Activated T-helper 1 cell treated with anti-CD3 and anti-CD28 coated beads, Interleukin-12 subunit alpha, Interleukin-12 subunit beta, Interleukin-2, Interleukin-4 antibody, amounts not matched to agents 30 ng/mL and 10 ng/mL and 1 ng/mL, durations not matched to agents 14 hours and 24 hours and 36 hours (primary cell): Measurements from ENCODE around the gene SAMD8. TPM values are rescaled to one million over a fixed set of nuclear protein-coding genes. Genes with fewer than 3 reads are reported as not detected.
"Not testable (repeated sequence)": the region's sequence is repeated elsewhere in the genome, so short reads cannot be mapped to it uniquely, and the experiment has no call there.

ENCODE experiments used
- DNase-seq: peaks from one replicate; pipeline ENCODE4 v3.0.0; 2021; ENCODE audit warnings: low spot score
- H3K27ac Mint-ChIP-seq: one replicate; pipeline ENCODE4 v1.8.0; 2021; ENCODE audit warnings: mild to moderate bottlenecking, mixed read lengths
- H3K27me3 Mint-ChIP-seq: one replicate; pipeline ENCODE4 v1.8.0; 2022; ENCODE audit warnings: mild to moderate bottlenecking, moderate library complexity, mixed read lengths; ENCODE audit not compliant: insufficient read depth
- H3K36me3 Mint-ChIP-seq: one replicate; pipeline ENCODE4 v1.8.0; 2021; ENCODE audit warnings: low read depth, mixed read lengths
- H3K4me1 Mint-ChIP-seq: one replicate; pipeline ENCODE4 v1.8.0; 2021; ENCODE audit warnings: low read depth, mixed read lengths
- H3K4me3 Mint-ChIP-seq: one replicate; pipeline ENCODE4 v1.8.0; 2021; ENCODE audit warnings: mild to moderate bottlenecking, moderate library complexity, mixed read lengths
- H3K9me3 Mint-ChIP-seq: one replicate; pipeline ENCODE4 v1.8.0; 2021; ENCODE audit warnings: mixed read lengths
- intact Hi-C: fragments of 100-400 bp; cut with micrococcal nuclease; formaldehyde crosslinking; loops from one replicate; pipeline ENCODE4 v1.15.1; 2024
- total RNA-seq: library from RNA; stranded (reverse); gene quantifications from 2 replicates; pipeline ENCODE4 v1.2.3, GENCODE V29; 2022

SAMD8 gene
- total RNA-seq, 1 donor from 2014 or later = 16.2 TPM

DNA sequence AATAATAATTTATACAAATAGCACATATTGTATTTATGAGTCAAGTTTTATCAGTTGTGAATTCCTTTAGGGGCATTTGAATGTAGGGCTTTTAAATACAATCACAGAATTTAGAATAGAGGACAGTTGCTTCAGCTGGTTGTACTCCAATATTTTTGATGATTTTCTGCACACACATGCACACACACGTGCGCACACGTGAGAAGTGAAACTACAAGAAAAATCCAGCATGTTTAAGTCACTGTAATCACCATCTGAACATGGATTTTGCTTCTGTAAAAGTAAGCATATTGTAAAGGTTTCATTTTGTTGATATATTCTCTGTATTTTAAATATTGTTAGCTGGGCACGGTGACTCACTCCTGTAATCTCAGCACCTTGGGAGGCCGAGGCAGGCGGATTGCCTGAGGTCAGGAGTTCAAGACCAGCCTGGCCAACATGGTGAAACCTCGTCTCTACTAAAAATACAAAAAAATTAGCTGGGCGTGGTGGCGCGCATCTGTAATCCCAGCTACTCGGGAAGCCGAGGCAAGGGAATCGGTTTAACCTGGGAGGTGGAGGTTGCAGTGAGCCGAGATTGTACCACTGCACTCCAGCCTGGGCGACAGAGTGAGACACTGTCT is 8.1 kb downstream of the SAMD8 start:
- H3K36me3 Mint-ChIP-seq, H3K27ac Mint-ChIP-seq, intact Hi-C loops, H3K9me3 Mint-ChIP-seq, DNase-seq, H3K27me3 Mint-ChIP-seq, H3K4me3 Mint-ChIP-seq: not testable (repeated sequence)
- H3K4me1 Mint-ChIP-seq = peaks cover 18% of the 10 kb centered on the region

DNA sequence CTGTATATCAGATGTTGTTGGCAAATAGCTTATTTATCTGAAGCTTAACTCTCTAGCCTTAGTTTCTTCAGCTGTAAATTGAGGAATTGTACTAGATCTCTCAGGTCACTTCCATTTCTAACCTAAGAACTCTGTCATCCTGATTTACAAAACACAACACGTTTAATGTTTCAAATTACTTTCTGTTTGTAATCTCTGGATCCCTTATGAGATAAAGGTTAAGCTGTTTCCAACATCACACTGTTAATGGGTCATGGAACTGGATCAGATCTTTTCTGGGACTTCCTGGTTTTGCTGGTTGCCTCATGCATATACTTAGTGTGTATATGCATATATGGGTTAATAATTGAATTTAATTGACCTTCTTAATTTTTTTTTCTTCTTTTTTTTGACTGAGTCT is 9.9 kb downstream of the SAMD8 start:
- H3K27ac Mint-ChIP-seq = no peak overlapping the region
- H3K9me3 Mint-ChIP-seq = no peaks in the 10 kb centered on the region
- peaks cover 8% of the 10 kb centered on the region for H3K36me3 Mint-ChIP-seq
- H3K4me3 Mint-ChIP-seq = no peak overlapping the region
- H3K27me3 Mint-ChIP-seq = no peaks in the 10 kb centered on the region
- no peak for DNase-seq
- intact Hi-C loops = no loop called here
- H3K4me1 Mint-ChIP-seq = peaks cover 16% of the 10 kb centered on the region

DNA sequence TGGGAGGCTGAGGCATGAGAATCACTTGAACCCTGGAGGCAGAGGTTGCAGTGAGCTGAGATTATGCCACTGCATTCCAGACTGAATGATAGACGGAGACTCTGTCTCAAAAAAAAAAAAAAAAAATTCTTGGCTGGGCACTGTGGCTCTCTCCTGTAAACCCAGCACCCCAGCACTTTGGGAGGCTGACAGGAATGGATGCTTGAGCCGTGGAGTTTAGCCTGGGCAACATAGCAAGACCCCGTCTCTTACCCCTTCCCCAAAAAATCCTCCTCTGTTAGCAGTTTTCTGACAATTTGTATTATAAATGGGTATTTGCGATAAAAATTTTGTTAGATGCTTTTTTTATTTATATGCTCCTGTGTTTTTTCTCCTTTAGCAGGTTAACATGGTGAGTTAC is 11.0 kb downstream of the SAMD8 start:
- intact Hi-C loops = no loop called here
- H3K27ac Mint-ChIP-seq = no peak overlapping the region
- no peaks in the 10 kb centered on the region for H3K27me3 Mint-ChIP-seq
- H3K4me1 Mint-ChIP-seq = peaks cover 16% of the 10 kb centered on the region
- DNase-seq = no peak
- H3K36me3 Mint-ChIP-seq = peaks cover 8% of the 10 kb centered on the region
- no peaks in the 10 kb centered on the region for H3K9me3 Mint-ChIP-seq
- no peak overlapping the region for H3K4me3 Mint-ChIP-seq

DNA sequence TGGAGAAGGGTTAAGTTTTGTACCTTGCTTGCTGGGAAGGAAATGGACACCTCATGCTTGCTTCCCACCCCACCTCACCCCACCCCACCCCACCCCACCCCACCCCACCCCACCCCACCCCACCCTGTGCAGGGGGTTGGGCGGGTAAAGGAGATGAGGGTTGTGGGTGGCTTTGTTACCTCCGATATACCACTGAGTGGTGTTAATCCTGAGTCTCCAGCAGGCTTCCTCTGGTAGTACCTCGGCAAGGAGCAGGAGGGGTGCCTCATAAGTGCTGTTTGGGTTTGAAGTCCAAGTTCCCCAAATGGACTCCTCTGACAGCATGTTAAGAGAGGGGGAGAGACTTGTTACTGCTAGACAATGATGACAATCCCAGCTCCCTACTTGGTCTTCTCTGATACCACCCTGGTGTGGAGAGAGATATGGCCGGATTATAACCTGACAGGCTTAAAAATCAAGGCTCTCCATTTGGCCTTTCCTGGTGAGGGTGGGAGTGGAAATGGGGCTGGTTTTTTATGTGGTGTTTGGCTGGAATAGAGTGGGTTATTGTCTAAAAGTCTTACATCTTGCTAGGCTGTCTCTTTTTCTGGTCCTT is 11.7 kb downstream of the SAMD8 start:
- peaks cover 10% of the 10 kb centered on the region for H3K4me1 Mint-ChIP-seq
- H3K4me3 Mint-ChIP-seq = no peak overlapping the region
- no peaks in the 10 kb centered on the region for H3K27me3 Mint-ChIP-seq
- H3K27ac Mint-ChIP-seq = no peak overlapping the region
- intact Hi-C loops = no loop called here
- H3K9me3 Mint-ChIP-seq = no peaks in the 10 kb centered on the region
- DNase-seq = no peak
- H3K36me3 Mint-ChIP-seq = peaks cover 8% of the 10 kb centered on the region

DNA sequence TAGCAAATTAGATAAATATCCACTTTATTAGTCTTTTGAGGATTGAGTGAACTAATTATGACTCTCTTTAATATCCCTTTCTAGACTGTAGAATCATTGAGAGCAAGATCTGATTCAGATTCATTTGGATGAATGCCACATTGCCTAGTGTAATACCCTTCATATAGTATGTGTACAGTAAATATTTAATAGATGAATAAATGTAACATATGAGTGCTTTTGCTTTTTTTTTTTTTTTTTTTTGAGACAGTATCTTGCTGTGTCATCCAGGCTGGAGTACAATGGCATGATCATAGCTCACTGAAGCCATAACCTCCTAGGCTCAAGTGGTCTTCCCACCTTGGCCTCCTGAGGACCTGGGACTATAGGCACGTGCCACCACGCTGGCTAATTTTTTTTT is 14.8 kb downstream of the SAMD8 start:
- H3K27ac Mint-ChIP-seq = no peak overlapping the region

DNA sequence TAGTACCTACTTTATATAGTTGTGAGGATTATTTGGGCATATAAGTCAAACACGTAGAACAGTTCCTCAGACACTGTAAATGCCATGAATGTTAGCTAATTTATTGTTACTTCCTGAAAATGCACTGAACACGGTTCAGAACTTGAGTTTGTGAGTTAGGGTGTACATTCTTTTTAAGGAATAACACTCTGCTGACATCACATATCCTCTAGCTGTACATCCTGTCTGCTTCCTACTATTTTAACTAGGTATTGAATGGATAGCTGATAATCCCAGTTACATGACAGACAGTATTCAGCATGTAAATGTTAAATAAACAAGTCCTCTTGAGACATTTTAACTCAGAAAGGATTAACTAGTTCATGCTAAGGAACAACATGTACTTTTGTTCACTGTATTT is 16.0 kb downstream of the SAMD8 start:
- H3K36me3 Mint-ChIP-seq = peaks cover 8% of the 10 kb centered on the region
- no peak overlapping the region for H3K27ac Mint-ChIP-seq
- no peaks in the 10 kb centered on the region for H3K9me3 Mint-ChIP-seq
- no peak for DNase-seq
- H3K4me1 Mint-ChIP-seq = peaks cover 14% of the 10 kb centered on the region
- no peak overlapping the region for H3K4me3 Mint-ChIP-seq
- intact Hi-C loops = no loop called here
- no peaks in the 10 kb centered on the region for H3K27me3 Mint-ChIP-seq

More for the DNA sequence above, 14.8 kb downstream of the SAMD8 start:
- Mint-ChIP-seq H3K4me3 (no peak overlapping the region), H3K4me1 (peaks cover 14% of the 10 kb centered on the region), H3K27me3 (no peaks in the 10 kb centered on the region), H3K9me3 (no peaks in the 10 kb centered on the region), H3K36me3 (peaks cover 8% of the 10 kb centered on the region)
- no peak for DNase-seq
- intact Hi-C loops = no loop called here

DNA sequence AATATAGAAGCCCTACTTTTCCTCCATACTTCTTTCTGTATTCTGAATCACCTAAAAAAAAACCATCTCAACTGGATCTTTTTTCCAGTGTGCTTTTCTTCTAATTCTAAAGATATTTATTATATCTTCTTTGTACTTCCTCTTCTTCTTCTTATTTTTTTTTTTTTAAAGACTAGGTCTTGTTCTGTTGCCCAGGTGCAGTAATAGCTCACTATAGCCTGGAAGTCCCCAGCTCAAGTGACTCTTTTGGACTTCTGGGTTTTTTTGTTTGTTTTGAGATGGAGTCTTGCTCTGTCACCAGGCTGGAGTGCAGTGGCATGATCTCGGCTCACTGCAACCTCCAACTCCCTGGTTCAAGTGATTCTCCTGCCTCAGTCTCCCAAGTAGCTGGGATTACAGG is 17.5 kb downstream of the SAMD8 start:
- H3K27ac Mint-ChIP-seq, DNase-seq, H3K4me3 Mint-ChIP-seq, H3K9me3 Mint-ChIP-seq, intact Hi-C loops, H3K27me3 Mint-ChIP-seq: not testable (repeated sequence)
- Mint-ChIP-seq H3K4me1 (peaks cover 14% of the 10 kb centered on the region), H3K36me3 (peaks cover 13% of the 10 kb centered on the region)

DNA sequence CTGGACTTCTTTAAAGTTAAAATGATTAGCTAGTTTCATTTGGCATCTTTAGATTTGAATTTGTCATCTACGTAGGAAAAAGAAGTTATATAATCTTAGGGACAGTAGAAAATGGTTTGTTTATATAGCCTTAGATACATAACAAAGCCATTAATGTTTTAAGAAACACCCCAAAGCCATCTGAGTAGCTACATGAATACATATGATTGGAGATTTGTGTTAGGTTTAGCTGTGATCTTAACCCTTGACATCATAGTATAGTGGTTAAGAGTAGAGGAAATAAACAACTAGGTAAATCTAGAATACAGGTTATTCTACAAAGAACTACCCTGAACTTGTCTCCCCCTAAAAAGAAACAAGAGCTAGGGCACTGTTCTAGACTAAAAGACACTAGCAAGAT is 18.1 kb downstream of the SAMD8 start:
- Mint-ChIP-seq H3K4me1 (peaks cover 14% of the 10 kb centered on the region), H3K27me3 (no peaks in the 10 kb centered on the region), H3K4me3 (no peak overlapping the region), H3K9me3 (peaks cover 4% of the 10 kb centered on the region), H3K36me3 (peaks cover 9% of the 10 kb centered on the region), H3K27ac (peak overlapping the region; percentile 21)
- no peak for DNase-seq
- intact Hi-C loops = no loop called here

DNA sequence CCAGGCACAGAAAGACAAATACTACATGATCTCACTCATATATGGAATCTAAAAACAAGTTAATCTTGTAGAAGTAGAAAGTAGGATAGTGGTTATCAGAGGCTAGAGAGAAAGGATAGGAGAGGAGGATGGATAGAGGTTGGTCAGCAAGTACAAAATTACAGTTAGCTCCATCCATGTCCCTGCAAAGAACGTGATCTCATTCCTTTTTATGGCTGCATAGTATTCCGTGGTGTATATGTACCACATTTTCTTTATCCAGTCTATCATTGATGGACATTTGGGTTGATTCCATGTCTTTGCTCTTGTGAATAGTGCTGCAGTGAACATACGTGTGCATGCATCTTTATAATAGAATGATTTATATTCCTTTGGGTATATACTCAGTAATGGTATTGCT is 22.2 kb downstream of the SAMD8 start:
- DNase-seq, intact Hi-C loops, H3K4me3 Mint-ChIP-seq, H3K27me3 Mint-ChIP-seq, H3K9me3 Mint-ChIP-seq, H3K36me3 Mint-ChIP-seq, H3K27ac Mint-ChIP-seq: not testable (repeated sequence)
- H3K4me1 Mint-ChIP-seq = peaks cover 33% of the 10 kb centered on the region

DNA sequence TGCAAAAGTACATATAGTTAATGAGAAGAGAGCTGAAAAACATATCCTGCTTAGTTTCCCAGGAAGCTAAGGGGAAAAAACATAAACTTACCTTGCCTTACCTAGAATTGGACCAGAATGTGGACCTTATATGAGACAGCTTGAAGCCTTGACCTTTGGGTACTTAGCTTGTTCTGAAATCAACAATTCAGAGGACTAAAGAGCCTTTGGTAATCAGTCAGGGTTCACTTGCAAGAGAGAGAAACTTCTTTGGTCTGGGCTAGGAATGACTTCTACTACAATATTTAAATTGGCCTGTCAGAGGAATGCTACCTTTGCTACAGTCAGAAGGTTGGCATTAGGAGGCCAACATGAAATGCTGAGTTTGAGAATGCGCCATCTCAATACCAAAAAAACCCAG is 24.9 kb downstream of the SAMD8 start:
- intact Hi-C loops = loop anchor here (5.0 kb wide), 1 partner anchor 51 kb away; no protein-coding TSS in a partner anchor
- no peak for DNase-seq
- Mint-ChIP-seq H3K4me3 (no peak overlapping the region), H3K27ac (no peak overlapping the region), H3K27me3 (no peaks in the 10 kb centered on the region), H3K4me1 (peaks cover 27% of the 10 kb centered on the region), H3K9me3 (peaks cover 4% of the 10 kb centered on the region), H3K36me3 (peaks cover 5% of the 10 kb centered on the region)

DNA sequence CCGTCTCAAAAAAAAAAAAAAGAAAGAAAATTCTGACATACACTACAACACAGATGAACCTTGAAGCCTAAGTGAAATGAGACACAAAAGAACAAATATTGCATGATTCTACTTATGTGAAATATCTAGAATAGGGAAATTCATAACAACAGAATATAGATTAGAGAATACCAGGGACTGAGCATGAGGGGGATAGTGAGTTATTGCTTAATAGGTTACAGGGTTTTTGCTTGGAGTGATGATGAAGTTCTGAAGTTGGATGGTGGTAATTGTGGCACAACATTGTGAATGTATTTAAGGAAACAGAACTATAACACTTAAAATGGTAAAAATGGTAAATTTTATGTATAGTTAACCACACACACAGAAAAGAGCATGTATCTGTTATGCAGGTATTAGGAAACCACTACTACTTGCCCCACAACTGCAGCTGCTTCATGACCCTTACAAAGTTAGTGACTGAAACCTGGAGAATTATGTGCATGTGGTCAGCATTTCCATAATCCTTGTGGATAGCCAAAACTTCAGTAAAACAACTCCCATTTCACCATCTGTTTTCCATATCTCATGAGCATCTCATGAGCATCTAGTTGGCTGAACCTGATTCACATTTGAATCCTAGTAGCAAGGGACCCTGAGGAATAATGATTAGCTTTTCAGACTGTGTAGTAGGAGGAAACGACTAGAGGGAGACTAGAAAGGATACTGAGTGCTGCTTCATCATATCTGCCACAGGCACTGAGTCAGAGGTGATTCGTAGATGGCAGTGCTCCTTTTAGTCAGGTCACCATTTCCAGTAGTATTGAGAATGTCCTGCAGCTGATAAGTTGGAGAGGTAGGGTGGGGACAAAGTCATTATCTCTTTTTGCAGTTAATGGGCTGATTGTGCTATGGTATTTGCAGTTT is 26.3 kb downstream of the SAMD8 start:
- no peak for DNase-seq
- H3K27me3 Mint-ChIP-seq = no peaks in the 10 kb centered on the region
- H3K27ac Mint-ChIP-seq = peak overlapping the region; percentile 20
- peaks cover 5% of the 10 kb centered on the region for H3K36me3 Mint-ChIP-seq
- no peak overlapping the region for H3K4me3 Mint-ChIP-seq
- intact Hi-C loops = loop anchor here (1.0 to 5.0 kb wide), 2 partner anchors 25 to 50 kb away; no protein-coding TSS in a partner anchor
- H3K9me3 Mint-ChIP-seq = peaks cover 4% of the 10 kb centered on the region
- H3K4me1 Mint-ChIP-seq = peaks cover 27% of the 10 kb centered on the region

DNA sequence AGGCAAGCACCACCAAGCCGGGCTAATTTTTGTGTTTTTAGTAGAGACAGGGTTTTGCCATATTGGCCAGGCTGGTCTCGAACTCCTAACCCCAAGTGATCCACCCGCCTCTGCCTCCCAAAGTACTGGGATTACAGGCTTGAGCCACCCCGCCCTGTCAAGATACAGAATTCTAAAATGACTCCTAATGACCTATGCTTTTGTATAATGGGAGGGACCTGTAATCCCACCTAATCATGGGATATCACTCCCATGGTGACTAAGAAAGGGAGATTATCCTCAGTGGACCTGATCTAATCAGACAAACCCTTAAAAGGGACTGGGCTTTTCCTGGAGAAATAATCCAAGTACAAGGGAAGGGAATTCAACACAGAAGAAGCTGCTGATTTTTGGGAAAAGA is 28.8 kb downstream of the SAMD8 start:
- Mint-ChIP-seq H3K27ac (no peak overlapping the region), H3K27me3 (no peaks in the 10 kb centered on the region), H3K36me3 (no peaks in the 10 kb centered on the region), H3K4me1 (peaks cover 44% of the 10 kb centered on the region), H3K9me3 (no peaks in the 10 kb centered on the region), H3K4me3 (no peak overlapping the region)
- DNase-seq = no peak
- intact Hi-C loops = no loop called here

DNA sequence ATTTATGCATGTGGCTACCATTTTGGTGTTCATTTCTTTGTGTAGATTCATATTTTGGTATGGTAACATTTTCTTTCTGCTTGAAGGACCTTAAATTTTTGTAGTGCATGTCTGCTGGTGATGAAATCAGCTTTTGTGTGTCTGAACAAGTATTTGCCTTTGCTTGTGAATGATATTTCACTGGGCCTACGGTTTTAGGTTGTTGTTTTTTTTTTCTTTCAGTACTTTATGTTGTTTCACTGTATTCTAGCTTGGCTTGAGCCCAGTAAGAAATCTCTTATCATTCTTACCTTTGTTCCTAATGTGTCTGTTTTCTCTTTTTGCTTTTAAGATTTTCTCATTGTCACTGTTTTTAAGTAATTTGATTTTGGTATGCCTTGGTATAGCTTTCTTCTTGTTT is 31.9 kb downstream of the SAMD8 start:
- no peaks in the 10 kb centered on the region for H3K9me3 Mint-ChIP-seq
- peaks cover 27% of the 10 kb centered on the region for H3K4me1 Mint-ChIP-seq
- no peaks in the 10 kb centered on the region for H3K36me3 Mint-ChIP-seq
- intact Hi-C loops = no loop called here
- no peak for DNase-seq
- H3K27ac Mint-ChIP-seq = no peak overlapping the region
- H3K4me3 Mint-ChIP-seq = no peak overlapping the region
- H3K27me3 Mint-ChIP-seq = no peaks in the 10 kb centered on the region
